Calu3 (cell line): ENCODE results near the gene EIF4G2. TPM values are rescaled to one million over a fixed set of nuclear protein-coding genes. Genes with fewer than 3 reads are reported as not detected.

Experiments used
- BruUV-seq: library from RNA; stranded (reverse); fragments of 400-500 nt; replicated peaks from 2 replicates; lab custom pipeline; 2021; lab: Mats Ljungman, UMichigan
- CTCF ChIA-PET: fragments of 300-600 bp; sonication (Branson Sonifier 250); formaldehyde crosslinking; loops from one replicate; lab custom pipeline; 2022; ENCODE audit warnings: antibody characterized with exemption; lab: Charles Lee
- DNase-seq: peaks from one replicate; pipeline ENCODE4 v3.0.0; 2022
- H3K27ac Mint-ChIP-seq: one replicate; pipeline ENCODE4 v1.8.0; 2022; ENCODE audit warnings: mixed read lengths; ENCODE audit not compliant: unreplicated experiment
- H3K27me3 Mint-ChIP-seq: one replicate; pipeline ENCODE4 v1.8.0; 2022; ENCODE audit warnings: mixed read lengths; ENCODE audit not compliant: unreplicated experiment
- H3K36me3 Mint-ChIP-seq: one replicate; pipeline ENCODE4 v1.8.0; 2022; ENCODE audit warnings: mild to moderate bottlenecking, moderate library complexity, mixed read lengths; ENCODE audit not compliant: insufficient read depth, unreplicated experiment
- H3K4me1 Mint-ChIP-seq: one replicate; pipeline ENCODE4 v1.8.0; 2022; ENCODE audit warnings: mild to moderate bottlenecking, low read depth, mixed read lengths; ENCODE audit not compliant: unreplicated experiment
- H3K4me3 Mint-ChIP-seq: one replicate; pipeline ENCODE4 v1.8.0; 2022; ENCODE audit warnings: mild to moderate bottlenecking, low read depth, moderate library complexity, mixed read lengths; ENCODE audit not compliant: unreplicated experiment
- H3K9me3 Mint-ChIP-seq: one replicate; pipeline ENCODE4 v1.8.0; 2022; ENCODE audit warnings: low read depth, mixed read lengths; ENCODE audit not compliant: unreplicated experiment
- intact Hi-C: fragments of 100-400 bp; cut with micrococcal nuclease; formaldehyde crosslinking; loops from one replicate; pipeline ENCODE4 v1.10.0; 2022; ENCODE audit not compliant: unreplicated experiment
- total RNA-seq: library from RNA; stranded (reverse); gene quantifications from 2 replicates; pipeline ENCODE4 v1.2.3, GENCODE V29; 2022
- TF ChIP-seq, protein P1 (sequence below): fragments of 200-600 bp; IDR thresholded peaks from one replicate; pipeline ENCODE4 v1.8.0; 2022; ENCODE audit warnings: antibody characterized with exemption; ENCODE audit not compliant: unreplicated experiment

EIF4G2 gene
- total RNA-seq, 1 experiment from 2014 or later: 772 TPM

DNA sequence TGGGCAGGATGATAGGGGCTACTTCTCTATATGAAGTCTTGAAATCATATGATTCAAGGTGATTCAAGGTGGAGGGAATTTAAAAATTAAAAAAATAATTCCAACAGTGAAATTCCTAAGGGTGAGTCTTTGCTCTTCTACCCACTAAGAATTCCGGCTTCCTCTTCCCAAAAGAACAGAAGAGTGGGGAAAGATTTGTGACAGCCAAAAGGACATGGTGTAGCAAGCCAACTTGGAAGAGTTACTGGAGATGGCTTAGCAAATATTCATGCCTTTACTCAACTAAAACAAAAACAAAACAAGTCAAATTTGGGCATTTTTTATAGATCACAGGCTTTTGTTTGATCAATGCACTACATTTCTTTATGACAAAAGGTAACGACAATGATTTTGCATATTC is 36.9 kb upstream of the EIF4G2 start:
- BruUV-seq: no TSS peak
- H3K27me3 Mint-ChIP-seq: no peaks in the 10 kb centered on the region
- H3K36me3 Mint-ChIP-seq: peaks cover 12% of the 10 kb centered on the region
- H3K4me1 Mint-ChIP-seq: peaks cover 22% of the 10 kb centered on the region
- CTCF ChIA-PET: interaction anchor here (0.5 to 1.4 kb wide), 2 partner anchors 12 to 1802 kb away, joined by 3 to 6 read pairs; partner anchors contain the start of gene ZBED5
- intact Hi-C loops: no loop called here
- H3K9me3 Mint-ChIP-seq: no peaks in the 10 kb centered on the region
- H3K4me3 Mint-ChIP-seq: no peak overlapping the region
- DNase-seq: no peak
- H3K27ac Mint-ChIP-seq: no peak overlapping the region
- TF ChIP-seq, protein P1, sequence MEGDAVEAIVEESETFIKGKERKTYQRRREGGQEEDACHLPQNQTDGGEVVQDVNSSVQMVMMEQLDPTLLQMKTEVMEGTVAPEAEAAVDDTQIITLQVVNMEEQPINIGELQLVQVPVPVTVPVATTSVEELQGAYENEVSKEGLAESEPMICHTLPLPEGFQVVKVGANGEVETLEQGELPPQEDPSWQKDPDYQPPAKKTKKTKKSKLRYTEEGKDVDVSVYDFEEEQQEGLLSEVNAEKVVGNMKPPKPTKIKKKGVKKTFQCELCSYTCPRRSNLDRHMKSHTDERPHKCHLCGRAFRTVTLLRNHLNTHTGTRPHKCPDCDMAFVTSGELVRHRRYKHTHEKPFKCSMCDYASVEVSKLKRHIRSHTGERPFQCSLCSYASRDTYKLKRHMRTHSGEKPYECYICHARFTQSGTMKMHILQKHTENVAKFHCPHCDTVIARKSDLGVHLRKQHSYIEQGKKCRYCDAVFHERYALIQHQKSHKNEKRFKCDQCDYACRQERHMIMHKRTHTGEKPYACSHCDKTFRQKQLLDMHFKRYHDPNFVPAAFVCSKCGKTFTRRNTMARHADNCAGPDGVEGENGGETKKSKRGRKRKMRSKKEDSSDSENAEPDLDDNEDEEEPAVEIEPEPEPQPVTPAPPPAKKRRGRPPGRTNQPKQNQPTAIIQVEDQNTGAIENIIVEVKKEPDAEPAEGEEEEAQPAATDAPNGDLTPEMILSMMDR: no peak

DNA sequence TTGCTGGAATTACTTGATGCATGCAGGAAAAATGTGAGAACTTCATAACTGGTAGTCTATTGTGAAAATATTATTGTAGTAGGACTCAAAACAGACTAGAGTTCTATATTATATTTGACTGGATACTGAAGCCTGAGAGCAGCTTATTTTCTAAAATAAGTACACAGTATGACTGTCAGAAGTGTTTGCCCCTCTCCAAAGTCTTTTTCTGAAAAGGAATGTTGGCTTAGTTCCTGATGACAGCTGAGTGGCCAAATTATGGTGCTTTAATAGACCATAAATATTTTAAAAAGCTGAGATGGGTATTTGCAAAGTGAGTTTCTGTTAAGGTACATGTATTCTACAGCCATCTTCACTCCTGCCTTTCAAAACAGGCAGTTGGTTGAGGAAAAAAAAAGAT is 36.1 kb upstream of the EIF4G2 start:
- no peaks in the 10 kb centered on the region for H3K27me3 Mint-ChIP-seq
- BruUV-seq: no TSS peak
- TF ChIP-seq, protein P1: no peak
- peaks cover 12% of the 10 kb centered on the region for H3K36me3 Mint-ChIP-seq
- no peak overlapping the region for H3K4me3 Mint-ChIP-seq
- DNase-seq: no peak
- peaks cover 22% of the 10 kb centered on the region for H3K4me1 Mint-ChIP-seq
- no peak overlapping the region for H3K27ac Mint-ChIP-seq
- no peaks in the 10 kb centered on the region for H3K9me3 Mint-ChIP-seq
- CTCF ChIA-PET: interaction anchor here (1.4 kb wide), 1 partner anchor 13 kb away, joined by 3 read pairs; the partner anchor contains the start of gene ZBED5
- intact Hi-C loops: no loop called here

DNA sequence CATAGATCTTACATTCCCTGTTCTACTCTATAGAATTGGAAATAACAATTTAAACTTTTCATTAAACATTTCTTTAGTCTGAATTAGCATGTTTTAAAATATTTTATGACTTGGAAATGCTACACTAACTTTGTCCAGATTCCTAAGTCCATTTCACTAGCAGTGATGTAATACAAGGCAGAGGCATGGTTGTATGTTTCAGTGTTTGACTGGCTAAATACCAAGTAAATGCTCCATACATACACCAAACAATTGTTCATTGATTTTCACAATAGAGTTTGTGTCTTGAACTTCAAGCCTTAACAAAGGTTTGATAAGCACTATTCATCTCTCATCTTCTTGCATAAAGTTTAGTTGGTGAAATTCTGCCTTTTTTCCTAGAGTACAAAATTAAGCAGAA is 35.6 kb upstream of the EIF4G2 start:
- Mint-ChIP-seq H3K27me3 (no peaks in the 10 kb centered on the region), H3K4me3 (no peak overlapping the region), H3K27ac (no peak overlapping the region), H3K36me3 (peaks cover 12% of the 10 kb centered on the region), H3K4me1 (peaks cover 22% of the 10 kb centered on the region), H3K9me3 (no peaks in the 10 kb centered on the region)
- no peak for DNase-seq
- no TSS peak for BruUV-seq
- CTCF ChIA-PET: no interaction called here
- intact Hi-C loops: no loop called here
- TF ChIP-seq, protein P1: no peak

DNA sequence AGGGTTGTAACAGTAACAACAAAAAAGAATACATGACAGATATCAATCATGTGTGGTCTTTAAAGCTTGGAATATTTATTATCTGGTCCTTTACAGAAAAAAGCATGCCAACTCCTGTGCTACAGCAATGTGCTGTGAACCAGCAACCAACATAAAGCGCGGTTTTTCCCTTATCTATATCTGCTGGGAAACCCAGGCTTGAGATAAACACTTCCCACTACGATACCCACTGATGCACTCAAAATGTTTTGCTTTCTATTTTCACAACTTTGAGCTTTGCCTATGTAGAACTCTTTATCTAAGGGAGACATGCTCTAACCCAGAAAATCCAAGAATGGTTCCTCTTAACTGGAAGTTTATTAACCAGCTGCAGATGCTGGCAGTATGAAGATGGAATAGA is 30.2 kb upstream of the EIF4G2 start:
- Mint-ChIP-seq H3K36me3 (peaks cover 5% of the 10 kb centered on the region), H3K27me3 (no peaks in the 10 kb centered on the region), H3K4me3 (no peak overlapping the region), H3K27ac (no peak overlapping the region), H3K9me3 (no peaks in the 10 kb centered on the region), H3K4me1 (peaks cover 11% of the 10 kb centered on the region)
- intact Hi-C loops: no loop called here
- no peak for DNase-seq
- TF ChIP-seq, protein P1: no peak
- BruUV-seq: no TSS peak
- CTCF ChIA-PET: no interaction called here
